ENCODE data around the gene EXOC3.

EXOC3 gene

DNA sequence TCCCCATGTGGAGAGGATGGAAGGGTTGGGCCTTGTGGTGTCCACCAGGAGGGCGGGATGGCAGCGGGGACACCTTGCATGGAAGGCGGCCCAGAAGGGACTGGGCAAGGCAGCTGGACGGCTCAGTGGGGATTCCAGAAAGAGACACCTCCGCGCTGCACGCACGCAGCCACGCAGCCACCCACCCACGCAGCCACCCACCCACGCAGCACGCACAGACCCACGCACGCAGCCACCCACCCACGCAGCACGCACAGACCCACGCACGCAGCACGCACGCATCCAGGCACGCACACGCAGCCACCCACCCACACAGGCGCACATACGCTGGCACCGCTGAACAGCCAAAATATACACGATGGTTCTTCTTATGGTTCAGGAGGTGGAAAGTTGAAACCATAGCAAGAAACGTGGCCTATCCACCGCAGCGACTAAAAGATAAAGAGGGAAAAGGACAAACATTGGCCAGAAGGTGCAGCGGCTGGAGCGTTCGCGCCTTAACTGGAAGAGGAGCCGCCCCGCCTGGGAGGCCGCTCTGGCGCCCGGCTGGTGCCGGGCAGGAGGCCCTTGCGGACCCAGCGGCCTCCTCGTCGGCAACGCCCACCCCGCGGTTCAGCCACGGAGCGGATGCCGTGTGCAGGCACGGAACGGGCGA, 22.2 kb upstream of the EXOC3 start:
- DNase-seq (ENCODE audit: low spot score), result peak; percentile 68
- no peak for ATAC-seq (ENCODE audit: low read depth)
- no peaks in the 10 kb centered on the region for H3K9me3 ChIP-seq (ENCODE audit: severe bottlenecking)
- no peak overlapping the region for H3K4me3 ChIP-seq (ENCODE audit: severe bottlenecking)
- TF ChIP-seq, protein P1, sequence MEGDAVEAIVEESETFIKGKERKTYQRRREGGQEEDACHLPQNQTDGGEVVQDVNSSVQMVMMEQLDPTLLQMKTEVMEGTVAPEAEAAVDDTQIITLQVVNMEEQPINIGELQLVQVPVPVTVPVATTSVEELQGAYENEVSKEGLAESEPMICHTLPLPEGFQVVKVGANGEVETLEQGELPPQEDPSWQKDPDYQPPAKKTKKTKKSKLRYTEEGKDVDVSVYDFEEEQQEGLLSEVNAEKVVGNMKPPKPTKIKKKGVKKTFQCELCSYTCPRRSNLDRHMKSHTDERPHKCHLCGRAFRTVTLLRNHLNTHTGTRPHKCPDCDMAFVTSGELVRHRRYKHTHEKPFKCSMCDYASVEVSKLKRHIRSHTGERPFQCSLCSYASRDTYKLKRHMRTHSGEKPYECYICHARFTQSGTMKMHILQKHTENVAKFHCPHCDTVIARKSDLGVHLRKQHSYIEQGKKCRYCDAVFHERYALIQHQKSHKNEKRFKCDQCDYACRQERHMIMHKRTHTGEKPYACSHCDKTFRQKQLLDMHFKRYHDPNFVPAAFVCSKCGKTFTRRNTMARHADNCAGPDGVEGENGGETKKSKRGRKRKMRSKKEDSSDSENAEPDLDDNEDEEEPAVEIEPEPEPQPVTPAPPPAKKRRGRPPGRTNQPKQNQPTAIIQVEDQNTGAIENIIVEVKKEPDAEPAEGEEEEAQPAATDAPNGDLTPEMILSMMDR (IDR thresholded peaks at IDR 0.05; ENCODE audit: poor library complexity, severe bottlenecking), result no peak
- no peaks in the 10 kb centered on the region for H3K36me3 ChIP-seq (ENCODE audit: low read depth)
- H3K27me3 ChIP-seq (ENCODE audit: insufficient read depth, poor library complexity, severe bottlenecking), result no peaks in the 10 kb centered on the region
- H3K27ac ChIP-seq (ENCODE audit: poor library complexity, severe bottlenecking), result no peak overlapping the region
- H3K4me1 ChIP-seq (ENCODE audit: insufficient read depth, poor library complexity, severe bottlenecking), result peaks cover 8% of the 10 kb centered on the region

DNA sequence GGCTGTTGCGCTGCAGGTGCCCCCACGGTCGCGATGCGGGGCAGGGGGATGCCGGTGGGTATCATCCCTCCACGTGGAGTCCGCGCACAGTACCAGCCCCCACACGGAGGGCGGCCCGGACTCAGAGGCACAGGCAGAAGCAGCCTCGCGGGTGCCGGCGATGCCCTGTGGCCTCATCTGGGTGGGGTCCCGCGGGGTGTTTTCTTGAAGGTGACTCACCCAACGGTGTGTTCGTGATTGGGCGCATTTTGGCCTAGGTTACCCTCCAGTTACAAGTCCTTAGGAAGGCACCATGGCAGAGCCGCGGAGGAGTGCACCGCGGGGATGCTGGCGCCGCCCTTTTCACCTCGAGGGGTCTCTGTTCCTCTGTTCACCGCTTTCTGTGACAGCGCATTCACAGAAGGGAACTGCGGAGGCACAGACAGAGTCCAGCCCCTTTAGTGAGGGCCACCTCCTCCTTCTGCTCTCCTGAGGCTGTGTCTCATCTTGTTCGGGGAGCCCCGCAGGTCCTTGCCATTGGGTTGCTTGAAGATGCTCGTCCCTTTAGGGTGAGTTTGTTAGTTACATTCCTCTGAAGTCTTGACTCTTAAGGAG, 21.6 kb upstream of the EXOC3 start:
- Histone ChIP-seq H3K27ac (ENCODE audit: poor library complexity, severe bottlenecking) (no peak overlapping the region), H3K4me3 (ENCODE audit: severe bottlenecking) (no peak overlapping the region), H3K4me1 (ENCODE audit: insufficient read depth, poor library complexity, severe bottlenecking) (peaks cover 8% of the 10 kb centered on the region), H3K36me3 (ENCODE audit: low read depth) (no peaks in the 10 kb centered on the region), H3K9me3 (ENCODE audit: severe bottlenecking) (no peaks in the 10 kb centered on the region), H3K27me3 (ENCODE audit: insufficient read depth, poor library complexity, severe bottlenecking) (no peaks in the 10 kb centered on the region)
- TF ChIP-seq, protein P1 (IDR thresholded peaks at IDR 0.05; ENCODE audit: poor library complexity, severe bottlenecking), result no peak
- ATAC-seq (ENCODE audit: low read depth) (no peak), DNase-seq (ENCODE audit: low spot score) (peak; percentile 64)

GRCh38 chr5:421901-422300, 21.1 kb upstream of the EXOC3 start:
- DNase-seq (ENCODE audit: low spot score), result peak; percentile 68
- TF ChIP-seq, protein P1 (IDR thresholded peaks at IDR 0.05; ENCODE audit: poor library complexity, severe bottlenecking), result no peak
- ATAC-seq (ENCODE audit: low read depth), result no peak
- Histone ChIP-seq H3K27me3 (ENCODE audit: insufficient read depth, poor library complexity, severe bottlenecking) (no peaks in the 10 kb centered on the region), H3K9me3 (ENCODE audit: severe bottlenecking) (no peaks in the 10 kb centered on the region), H3K27ac (ENCODE audit: poor library complexity, severe bottlenecking) (no peak overlapping the region), H3K36me3 (ENCODE audit: low read depth) (no peaks in the 10 kb centered on the region), H3K4me3 (ENCODE audit: severe bottlenecking) (no peak overlapping the region), H3K4me1 (ENCODE audit: insufficient read depth, poor library complexity, severe bottlenecking) (peaks cover 8% of the 10 kb centered on the region)

DNA sequence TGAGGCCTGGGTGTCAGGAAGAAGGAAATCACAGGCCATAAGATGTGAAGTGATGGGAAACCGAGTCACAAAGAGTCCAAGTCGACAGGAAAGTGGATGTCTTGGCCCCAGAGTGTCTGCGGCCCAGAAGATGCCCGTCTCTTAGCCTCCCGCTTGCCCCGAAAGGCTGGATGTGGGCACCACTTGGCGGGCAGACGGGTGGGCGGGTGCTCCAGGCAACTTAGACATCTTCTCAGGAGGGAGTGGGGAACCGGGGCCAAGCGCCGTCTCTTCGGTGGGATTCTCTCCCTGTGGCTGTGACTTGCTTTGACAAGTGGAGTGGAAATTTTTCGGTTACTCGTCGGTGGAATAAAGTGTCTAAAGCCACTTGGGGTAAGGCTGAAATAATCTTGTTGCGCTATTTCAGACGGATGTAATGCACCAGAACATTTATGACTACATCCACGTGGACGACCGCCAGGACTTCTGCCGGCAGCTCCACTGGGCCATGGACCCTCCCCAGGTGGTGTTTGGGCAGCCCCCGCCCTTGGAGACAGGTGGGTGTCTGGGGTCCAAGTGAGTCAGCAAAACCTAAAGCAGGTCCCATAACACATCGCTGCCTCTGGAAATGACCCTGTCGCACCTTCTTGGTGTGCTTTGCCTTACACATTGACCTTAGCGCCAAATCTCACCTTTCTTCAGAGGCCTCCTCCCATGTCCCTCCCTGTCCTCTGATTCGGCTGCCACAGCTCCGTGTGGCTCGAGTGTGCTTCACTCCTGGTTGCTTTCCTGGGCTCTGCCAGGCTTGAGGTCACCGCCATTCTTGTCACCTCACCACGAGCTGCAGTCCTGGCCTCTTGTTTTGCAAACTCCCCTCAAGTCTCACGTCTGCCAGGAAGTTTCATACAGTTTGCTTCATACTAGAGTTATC, 20.4 kb upstream of the EXOC3 start:
- Histone ChIP-seq H3K27ac (ENCODE audit: poor library complexity, severe bottlenecking) (no peak overlapping the region), H3K27me3 (ENCODE audit: insufficient read depth, poor library complexity, severe bottlenecking) (no peaks in the 10 kb centered on the region), H3K9me3 (ENCODE audit: severe bottlenecking) (no peaks in the 10 kb centered on the region), H3K4me1 (ENCODE audit: insufficient read depth, poor library complexity, severe bottlenecking) (peaks cover 8% of the 10 kb centered on the region), H3K4me3 (ENCODE audit: severe bottlenecking) (no peak overlapping the region), H3K36me3 (ENCODE audit: low read depth) (no peaks in the 10 kb centered on the region)
- no peak for DNase-seq (ENCODE audit: low spot score)
- ATAC-seq (ENCODE audit: low read depth), result no peak
- TF ChIP-seq, protein P1 (IDR thresholded peaks at IDR 0.05; ENCODE audit: poor library complexity, severe bottlenecking), result no peak
